NOMO-1 (cell line): ENCODE results near the gene CHMP6.
A peak's percentile ranks its signal among the peaks of the same experiment; 100 is the strongest.

Experiments
- DNase-seq, 2 experiments: peaks; one replicate each; lab custom pipeline; 2025; ENCODE audit not compliant: unreplicated experiment in 2 of 2; lab: John Stamatoyannopoulos, UW

Gene CHMP6

DNA sequence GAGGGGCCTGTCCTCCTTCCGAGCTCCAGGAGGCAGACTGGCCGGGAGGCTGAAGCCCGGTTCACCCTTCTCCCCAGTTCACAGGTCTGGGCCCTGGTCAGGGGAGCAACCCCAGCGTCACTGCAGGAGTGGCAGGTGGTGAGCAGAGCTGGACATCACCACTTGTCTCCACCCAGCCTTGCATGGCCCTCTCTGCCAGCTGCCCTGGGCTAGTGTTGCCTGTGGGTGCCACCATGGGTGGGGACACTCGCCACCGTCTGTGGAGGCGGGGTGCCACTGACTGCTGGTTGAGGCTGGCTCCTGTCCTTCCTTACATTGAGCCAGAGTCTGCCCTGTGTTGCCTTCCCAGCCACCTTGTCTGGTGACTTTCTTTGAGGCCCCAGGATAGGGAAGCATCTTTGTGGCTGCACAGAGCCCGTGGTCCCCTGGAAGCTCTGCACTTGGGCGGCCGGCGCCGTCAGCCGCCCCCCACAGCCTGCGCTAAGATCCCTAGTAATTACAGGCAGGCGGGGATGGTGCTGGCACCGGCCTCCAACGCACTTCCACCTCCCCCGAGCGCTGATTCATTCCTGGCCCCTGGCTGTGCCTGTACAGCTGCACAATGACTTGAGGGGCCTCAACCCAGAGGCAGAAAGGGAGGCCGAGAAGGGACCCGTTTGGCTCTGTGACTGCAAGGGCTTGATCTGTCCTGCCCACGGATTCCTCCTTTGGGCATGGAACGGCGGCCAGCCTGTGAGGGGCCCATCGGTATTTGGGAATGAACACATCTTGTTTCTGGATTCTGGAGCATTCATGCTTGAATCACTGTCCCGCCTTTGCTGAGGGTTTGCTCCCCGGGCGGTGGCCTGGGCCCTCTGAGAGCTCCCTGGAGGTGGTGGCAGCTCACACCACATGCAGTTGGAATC lies 48.5 kb downstream of the CHMP6 start:
- no peak for DNase-seq

DNA sequence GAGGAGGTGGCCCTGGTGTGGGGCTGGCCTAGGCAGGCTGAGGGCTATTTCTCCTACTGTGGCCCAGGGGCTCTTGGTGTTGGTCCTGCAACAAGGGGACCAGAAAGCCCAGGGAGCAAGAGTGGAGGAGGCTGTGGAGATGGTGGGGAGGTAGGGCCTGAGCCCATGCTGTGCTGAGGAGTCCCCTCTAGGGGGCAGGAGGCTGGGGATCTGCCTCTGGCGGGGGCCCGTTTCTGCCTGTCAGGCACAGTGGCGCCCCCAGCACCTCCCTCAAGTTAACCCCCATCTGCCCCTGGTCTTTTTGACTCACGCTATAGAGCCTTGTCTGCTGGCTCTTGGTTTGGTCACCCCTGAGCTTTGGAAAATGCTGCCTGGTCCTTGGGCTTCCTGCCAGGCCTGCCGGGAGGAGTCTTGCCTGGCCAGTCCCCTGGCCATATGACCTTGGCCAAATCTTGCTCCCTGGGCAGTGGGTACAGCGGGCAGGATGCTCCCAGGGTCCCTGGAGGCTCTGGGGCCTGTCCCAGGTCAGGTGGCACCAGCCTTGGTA lies 49.2 kb downstream of the CHMP6 start:
- DNase-seq, result peak in 1 of 2 experiments; percentile 12

DNA sequence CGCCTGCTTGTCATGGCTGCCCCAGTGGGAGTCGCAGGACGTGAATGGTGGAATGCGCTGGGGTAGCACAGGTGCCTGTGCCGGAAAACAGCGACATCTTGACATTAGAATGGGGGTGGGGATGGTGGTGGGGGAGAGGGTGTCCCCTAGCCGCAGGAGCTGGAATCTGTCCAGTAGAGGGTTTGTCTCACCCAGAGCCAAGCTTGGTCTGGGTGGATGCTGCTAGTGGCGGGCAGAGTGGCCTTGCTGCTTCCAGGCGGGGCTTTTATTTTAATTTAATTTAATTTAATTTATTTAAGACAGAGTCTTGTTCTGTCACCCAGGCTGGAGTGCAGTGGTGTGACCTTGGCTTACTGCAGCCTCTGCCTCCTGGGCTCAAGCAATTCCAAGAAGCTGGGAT lies 51.0 kb downstream of the CHMP6 start:
- no peak for DNase-seq

DNA sequence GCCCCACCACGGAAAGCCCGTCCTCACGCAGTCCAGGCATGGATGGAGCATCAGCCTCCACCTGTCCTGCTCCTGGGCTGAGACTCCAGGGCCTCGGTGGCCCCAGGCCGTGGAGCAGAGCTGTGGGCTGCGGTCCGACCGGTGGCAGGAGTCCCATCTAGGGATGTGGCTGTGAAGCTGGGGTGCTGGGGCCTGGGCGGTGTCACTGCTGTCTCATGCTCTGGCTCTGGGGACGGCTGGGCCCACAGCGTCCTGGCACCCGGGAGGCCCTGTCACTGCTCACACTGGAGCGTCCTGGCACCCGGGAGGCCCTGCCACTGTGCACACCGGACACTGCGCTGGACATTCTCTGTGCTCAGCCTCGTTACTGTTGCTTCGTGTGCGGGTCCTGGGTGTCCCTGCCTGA lies 51.7 kb downstream of the CHMP6 start:
- DNase-seq, result no peak

DNA sequence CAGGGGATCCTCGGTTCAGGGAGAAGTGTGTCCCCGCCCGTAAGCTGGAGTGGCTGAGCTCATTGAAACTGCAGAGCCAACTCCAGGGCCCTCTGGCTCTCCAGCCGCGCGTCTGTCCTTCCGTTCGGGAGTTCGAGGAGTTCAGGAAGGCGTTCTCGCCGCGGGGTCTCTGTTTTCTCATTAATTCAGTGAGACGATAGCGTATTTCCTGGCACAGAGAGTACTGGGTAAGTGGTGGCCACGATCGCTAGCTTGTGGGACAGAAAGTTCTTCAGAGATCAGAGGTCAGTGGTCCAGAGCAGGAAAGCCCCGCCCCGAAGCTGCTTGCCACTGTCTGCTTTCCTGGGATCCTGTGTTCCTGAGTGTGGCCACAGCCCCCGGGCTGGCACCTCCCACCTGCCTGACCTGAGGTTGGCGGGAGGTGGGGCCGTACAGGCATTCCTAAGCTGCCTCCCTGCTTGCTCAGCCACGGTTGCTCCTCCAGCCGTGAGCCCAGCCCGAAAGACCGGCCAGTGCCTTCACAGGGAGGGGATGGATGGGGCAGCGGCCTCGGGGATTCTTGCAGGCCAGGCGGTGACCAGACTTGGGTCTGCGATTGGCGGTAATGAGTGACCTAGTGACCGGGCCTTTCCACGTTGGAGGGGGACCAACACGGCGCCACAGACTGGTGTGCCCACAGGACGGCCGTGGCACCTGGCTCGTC lies 52.2 kb downstream of the CHMP6 start:
- no peak for DNase-seq

DNA sequence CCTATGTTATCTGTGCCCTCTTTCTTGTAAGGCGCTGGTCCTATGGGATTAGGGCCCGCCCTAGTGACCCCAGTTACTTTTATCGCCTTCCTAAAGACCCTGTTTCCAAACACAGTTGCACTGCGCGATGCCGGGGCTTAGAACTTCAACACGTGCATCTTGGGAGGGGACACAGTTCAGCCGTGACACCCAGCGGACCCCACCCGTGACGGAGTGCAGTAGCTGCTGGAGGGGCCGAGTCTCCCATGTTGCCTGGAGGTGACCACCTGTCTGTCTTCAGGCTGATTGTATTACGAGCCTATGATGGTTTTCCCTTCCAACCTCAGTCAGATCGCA lies 52.8 kb downstream of the CHMP6 start:
- DNase-seq, result no peak

DNA sequence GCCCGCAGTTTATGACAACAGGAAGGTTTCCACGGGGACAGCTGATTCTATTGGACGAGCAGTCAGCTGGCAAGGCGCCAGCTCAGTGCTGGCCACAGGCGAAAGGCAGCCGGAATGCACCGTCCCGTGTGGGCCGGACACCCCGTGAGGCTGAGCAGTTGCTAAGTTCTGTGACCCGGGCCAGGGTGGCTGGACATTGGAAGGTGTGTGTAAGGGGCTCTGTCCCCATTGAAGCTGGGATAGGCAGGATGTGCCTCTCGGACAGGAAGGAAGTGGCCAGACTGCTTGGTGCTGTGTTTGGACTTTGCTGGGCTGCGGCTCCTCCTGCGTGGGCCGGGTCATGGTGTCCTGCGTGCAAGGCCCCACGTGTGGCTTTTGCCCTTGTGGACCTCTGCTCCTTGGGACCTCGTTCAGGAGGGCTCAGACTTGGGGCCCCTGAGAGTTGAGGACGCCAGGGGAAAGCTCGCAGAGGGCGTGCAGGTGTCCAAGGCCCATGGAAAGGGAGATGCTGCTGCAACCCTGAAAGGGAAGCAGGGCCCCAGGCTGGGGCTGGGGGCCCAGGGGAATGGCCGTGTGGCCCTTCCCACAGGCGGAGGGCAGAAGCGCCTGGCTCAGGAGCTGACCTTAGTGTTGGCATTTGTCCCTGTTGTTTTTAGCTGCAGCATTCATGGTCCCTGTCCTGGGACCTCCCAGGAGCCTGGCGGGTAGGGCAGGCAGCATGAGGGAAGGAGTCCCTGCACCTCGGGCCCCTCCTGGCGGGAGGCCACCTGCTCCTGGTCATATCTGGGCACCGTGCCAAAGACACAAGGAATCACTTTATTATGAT lies 53.3 kb downstream of the CHMP6 start:
- no peak for DNase-seq

DNA sequence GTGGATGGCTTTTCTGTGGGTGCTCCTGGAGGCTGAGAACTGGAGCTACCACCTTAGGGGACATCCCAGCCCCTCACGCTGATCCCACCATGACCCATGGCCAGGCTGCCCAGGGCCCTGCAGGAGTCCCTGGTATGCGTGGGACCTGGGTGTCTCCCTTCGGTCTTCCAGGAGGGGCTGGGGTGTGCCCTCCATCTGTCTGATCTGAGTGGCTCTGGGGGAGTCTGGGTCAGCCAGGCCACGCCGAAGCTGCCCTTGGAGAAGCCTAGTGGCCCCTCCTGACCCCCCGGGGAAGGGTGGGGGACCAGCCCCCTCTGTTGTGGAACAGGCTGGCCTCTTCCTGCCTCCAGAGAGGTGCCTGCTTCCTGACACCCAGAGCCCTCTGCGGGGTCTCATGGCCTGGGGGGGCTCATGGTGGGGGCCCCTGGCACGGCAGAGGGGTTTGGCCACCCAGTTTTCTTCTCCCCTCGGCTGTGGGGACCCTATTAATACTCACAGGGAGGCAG lies 54.0 kb downstream of the CHMP6 start:
- DNase-seq, result no peak

DNA sequence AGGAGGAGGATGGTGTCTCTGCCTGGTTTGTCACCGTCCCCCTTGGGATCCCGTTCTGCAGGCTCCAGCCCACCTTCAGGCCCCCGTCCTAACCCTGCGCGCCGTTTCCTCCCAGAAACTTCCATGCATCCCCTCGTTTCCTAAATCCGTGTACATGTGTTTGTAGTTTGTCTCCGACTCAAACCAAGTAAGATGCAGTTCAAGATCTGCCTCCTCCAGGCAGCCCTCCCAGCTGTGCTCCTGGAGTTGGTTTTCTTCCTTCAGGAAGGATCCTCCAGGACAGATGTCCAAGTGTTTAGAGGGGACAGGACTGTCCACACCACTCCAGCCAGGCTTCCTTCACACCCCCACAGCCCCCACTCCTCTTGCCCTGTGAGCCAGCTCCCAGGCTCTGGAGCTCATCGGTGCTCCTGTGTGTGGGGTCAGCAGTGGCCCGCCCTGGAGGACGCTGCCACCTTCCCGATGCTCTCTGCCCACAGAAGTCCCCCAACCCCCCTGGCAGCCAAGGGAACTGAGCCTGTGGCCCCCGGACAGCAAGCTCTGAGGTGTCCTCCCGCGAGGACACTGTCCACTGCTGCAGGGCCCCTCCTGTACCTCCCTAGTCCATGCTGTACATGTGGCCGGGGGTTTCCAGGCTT lies 54.6 kb downstream of the CHMP6 start:
- DNase-seq, result no peak

DNA sequence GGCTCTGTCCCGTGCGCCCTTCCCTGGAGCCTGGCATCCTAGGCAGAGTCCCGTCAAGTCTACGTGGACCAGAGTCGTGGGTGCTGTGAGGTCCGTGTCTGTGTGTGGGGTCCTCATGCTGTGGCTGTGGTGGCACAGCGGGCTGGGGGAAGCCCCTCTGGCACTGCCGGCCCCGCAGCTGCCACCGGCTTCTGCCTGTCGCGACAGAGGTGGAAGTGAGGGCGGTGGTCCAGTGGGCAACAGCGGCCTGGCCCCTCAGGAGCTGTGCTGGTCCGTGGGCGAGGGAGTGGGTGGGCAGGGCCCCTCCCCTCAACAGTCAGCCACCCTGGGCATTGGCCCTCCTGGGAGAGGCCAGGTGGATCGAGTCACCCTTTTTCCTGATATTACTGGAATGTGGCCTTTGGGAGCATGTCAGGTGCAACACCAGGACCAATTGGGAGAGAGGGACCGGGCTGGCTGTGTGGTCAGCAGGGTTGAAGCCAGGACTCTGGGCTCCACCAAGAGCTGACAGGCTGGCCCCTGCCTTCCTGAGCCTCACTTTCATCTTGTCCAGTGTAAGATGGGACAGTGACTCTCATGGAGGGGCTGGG lies 55.2 kb downstream of the CHMP6 start:
- no peak for DNase-seq

DNA sequence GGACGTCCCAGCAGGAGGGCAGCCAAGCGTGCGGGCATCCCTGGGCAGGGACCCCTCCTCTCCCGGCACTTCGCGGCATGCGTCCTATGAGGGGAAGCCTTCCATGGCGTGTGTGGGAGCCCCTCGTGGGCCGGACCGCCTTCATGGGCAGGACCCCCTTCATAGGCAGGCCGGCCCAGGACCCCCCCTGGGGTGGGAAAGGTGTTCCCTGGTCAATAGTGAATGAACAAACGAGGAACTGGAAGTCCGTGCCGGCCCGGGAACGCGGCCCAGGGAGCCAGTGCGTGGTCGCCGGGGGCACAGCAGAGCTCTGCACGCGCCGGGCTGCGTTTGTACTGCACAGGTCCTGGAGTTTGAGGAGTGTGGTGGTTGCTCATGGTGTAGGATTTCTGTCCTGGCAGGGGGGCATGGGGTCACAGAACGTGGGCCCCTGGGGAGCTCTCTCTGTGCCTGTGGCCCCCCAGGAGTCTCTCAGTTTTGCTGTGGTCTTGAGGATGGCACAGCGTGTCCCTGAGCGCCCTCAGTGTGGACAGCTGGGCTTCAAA lies 57.3 kb downstream of the CHMP6 start:
- DNase-seq, result no peak

DNA sequence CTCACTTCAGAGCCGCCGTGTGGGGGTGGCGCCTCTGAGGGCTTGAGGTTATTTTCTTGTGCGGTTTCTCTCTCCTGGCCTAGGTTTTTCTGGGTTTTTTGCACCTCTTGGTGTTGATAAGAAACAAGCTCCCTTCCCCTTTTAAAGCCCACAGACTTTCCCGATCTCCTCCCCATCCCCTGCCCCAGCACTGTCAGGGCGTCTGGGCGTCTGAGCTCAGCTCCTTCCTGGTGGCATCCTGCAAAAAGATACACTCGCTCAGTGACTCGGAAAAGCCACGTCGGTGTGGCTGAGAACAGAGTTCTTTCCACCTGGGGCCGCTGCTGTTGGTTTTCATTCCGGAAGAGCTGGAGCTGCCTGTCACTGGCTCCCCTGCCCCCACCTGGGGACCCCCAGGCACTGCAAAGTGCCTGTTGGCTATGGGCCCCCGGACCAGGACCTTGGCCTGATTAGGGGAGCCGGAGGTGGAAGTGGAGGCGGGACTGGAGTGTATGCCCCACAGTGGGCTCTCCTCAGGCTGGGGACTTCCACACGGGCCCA lies 57.8 kb downstream of the CHMP6 start:
- DNase-seq, result peak in 1 of 2 experiments; percentile 7
